NCI-H1436 treated with DMSO at 0.1 percent for 48 hours (cell line): ENCODE results near the gene HSFX2.
"Not testable (repeated sequence)": the region's sequence is repeated elsewhere in the genome, so short reads cannot be mapped to it uniquely, and the experiment has no call there.

Source experiments
- DNase-seq: peaks from one replicate; lab custom pipeline; 2025; lab: John Stamatoyannopoulos, UW

The HSFX2 gene

DNA sequence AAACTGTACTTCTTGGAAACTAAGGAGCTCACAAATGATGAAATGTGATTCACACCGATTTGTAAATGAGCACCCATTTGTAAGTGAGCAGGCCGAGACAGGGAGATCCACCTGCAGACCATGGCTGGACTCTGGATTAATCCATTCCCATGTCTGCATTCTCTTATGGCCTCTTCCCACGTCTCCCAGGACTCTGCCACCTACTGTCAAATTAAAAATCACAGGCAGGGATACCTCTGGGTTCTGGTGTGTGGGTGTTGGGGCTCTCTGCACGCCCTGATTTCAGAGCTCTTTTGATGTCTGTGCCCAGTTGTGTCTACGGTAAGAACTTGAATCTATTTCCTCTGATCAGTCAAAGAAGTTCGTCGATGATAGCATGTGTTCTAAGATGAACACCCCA lies 4.1 kb downstream of the HSFX2 start:
- not testable (repeated sequence) for DNase-seq

- not testable (repeated sequence) for DNase-seq
These were observed 7.8 kb downstream of the HSFX2 start, which contains the start of gene MAGEA9B for GRCh38 chrX:149587359-149587758. MAGEA9B (minus strand) TSS chrX:149587459; CDS start chrX:149583179, 4,280 bp downstream.

- not testable (repeated sequence) for DNase-seq
These were observed 9.5 kb downstream of the HSFX2 start for GRCh38 chrX:149585631-149586030.

DNA sequence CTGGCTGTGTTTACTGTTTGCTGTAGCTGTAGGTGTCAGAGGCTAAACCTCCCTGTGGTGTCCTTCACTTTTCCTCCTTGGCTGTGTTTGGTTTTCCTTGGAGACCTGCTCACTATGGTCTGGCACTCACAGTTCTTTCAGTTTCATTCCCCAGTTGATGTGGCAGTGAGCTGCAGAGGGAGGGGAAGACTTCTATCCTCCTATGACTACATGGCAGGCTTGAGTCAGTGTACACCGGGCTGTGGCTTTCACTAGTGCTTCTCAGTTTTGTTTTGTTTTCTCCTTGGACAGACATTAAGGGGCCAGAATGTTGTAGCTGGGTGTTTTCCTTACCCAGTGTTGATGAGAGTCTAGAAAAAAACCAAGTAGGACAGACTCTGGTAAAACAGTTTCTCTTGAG lies 21.7 kb downstream of the HSFX2 start:
- DNase-seq, result not testable (repeated sequence)

DNA sequence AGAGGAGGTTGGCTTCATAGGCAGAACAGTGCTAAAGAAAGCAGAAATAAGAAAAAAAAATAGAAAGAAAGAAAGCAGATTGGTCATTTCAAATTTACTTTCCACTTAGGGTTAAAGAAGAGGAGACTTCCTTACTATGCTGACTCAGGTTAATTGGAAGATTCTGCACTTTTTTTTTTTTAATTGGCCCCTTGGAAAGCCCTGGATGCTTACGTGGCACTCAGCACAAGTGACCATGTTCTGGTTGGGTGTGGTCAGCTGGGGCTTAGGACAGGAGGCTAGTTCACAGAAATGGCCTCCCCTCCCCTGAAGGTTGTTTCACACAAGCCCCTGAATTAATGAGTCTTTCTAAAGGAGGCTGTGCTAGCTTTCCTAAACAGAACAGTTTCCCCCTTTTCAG lies 22.4 kb downstream of the HSFX2 start:
- DNase-seq, result no peak

- DNase-seq, result no peak
These were observed 23.3 kb downstream of the HSFX2 start for GRCh38 chrX:149571770-149572169.

DNA sequence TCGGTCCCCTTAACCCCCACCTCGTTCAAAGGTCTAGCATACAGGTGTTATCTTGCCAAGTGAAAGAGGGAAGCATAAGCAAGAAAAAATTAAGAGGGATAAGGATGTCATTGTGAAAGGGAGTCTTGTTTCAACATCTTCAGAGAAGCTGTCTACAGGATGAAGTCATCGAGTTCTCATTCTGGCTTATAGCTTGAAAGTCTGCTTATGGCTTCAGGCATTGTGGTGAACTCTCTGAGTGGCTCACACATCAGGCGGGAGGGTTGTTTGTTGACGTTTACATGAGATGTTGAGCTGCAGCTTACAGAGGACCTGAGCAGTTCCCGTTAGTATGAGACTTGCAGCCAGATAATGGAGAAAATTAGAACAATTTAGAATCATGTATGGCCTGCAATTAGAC lies 24.4 kb downstream of the HSFX2 start:
- no peak for DNase-seq

- no peak for DNase-seq
These were observed 25.3 kb downstream of the HSFX2 start for GRCh38 chrX:149569770-149570169.

- DNase-seq, result no peak
These were observed 26.3 kb downstream of the HSFX2 start for GRCh38 chrX:149568701-149569296.

DNA sequence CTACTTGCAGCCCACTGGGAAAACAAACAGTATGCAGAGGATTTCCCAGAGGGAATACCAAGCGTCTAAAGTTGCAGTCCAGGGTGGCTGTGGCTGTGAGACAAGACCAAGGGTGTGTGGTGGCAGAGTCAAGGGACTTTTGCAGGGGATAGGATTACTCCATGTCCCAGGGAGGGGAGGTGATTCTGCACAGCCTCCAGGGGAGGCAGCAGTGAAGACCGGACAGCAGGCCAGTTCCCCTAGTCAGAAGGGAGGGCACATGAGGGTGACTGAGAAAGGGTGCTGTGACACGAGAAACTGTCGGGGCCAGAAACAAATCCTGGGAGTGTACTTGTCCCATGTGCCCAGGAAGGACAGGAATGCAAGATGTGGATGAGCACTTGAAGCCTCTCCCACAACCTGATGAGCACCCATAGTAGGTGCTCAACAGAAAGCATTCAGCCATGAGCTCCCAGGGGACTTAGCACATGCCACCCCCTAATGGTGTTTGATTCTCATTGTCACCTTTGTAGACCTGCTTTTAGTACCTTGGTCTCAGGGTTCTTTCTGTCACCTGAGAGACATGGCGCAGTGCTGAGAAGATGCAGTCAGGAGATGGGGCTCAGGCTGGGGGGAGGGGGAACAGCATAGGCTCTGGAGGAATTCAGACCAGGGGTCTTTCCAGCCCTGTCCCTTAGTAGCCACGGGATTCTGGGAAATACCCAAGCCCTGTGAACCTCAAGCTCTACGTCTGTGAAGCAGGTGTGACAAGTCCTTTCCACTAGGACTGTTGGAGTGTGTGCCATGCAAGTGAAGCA lies 27.3 kb downstream of the HSFX2 start:
- no peak for DNase-seq

DNA sequence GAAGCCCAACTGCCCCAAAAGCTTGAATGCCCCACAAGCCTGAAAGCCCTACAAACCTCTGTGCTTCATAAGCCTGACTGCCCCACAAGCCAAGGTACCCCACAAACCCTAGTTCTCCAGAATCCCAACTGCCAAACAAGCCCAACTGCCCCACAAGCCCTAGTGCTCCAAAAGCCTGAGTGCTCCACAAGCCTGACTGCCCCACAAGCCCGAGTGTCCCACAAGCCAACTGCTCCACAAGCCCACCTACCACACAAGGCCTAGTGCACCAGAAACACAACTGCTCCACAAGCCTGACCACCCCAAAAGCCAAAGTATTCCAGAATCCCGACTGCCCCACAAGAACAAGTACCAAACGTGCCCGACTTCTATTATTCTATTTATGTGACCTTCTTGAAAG lies 31.8 kb downstream of the HSFX2 start:
- DNase-seq, result no peak

DNA sequence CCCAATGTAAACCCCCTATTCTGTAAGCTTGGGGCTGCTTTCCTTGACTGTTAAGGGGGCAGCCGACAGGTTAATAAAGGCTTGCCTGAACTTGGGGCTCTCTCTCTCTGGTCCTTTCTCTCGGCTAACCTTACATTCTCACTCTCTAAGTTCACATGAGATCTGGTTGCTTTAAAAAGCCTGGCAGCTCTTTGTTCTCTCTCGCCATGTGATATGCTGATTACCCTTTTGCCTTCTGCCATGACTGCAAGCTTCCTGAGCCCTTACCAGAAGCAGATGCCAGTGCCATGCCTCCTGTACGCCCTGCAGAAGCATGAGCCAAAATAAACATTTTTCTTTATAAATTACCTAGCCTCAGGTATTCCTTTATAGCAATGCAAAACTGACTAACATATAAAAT lies 39.9 kb downstream of the HSFX2 start:
- not testable (repeated sequence) for DNase-seq

DNA sequence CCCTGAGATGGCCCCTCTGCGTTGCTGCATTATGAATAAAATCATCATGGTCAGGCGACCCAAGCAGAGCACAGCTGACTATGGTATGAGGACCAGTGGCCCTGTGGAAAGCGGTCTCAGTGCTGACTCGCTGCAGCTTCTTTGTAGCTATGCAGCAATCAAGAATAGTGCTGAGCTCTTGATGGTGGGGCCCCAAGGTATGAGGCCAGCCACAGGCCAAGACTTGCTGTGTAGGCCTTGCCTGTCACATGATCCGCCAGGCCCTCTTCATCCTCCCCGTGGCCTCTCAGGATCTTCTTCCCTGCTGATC lies 43.2 kb downstream of the HSFX2 start:
- DNase-seq, result not testable (repeated sequence)

- not testable (repeated sequence) for DNase-seq
These were observed 43.7 kb downstream of the HSFX2 start for GRCh38 chrX:149551245-149551938.

DNA sequence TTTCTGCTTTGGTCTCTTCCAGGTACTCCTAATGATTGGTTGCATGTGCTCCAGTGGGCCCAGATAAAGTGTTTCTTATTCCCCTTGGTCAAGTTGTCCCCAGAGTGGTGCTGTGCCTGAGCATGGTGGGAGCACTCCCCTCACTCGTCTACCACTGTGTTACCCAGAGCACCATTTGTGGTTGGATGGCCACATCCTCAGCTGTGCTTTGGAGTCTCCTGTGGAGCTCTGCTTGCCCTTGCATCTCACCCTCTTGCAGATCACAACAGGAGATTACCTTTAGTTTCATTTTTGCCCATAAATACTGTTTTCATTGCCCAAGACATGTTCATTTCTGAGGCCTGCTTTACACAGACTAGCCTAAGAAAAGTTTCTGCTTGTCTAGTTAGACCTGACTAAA lies 44.7 kb downstream of the HSFX2 start:
- not testable (repeated sequence) for DNase-seq

DNA sequence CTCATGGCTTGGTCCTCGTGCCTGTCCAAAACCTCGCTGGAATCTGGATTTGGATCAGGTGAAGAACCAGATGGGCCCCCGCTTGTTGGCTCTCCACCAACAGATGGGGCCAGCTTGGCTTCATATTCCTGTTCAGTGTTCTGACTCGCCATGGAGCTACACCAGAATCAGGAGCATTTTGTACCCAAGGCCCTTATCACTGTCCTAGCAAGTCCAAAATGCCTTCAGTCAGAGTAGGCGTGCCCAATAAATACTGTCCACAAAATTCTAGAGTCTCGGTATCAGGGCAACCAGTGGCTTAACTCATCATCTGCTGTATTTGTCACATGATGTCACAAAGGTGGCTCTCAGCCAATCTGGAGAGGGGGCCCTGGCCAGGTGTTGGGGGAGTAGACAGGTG lies 45.4 kb downstream of the HSFX2 start, which contains the start of gene HSFX3:
HSFX3 (minus strand) TSS at position 224 of the 400 bp plus-strand sequence; CDS start at position 152, 72 bp downstream.
- DNase-seq, result not testable (repeated sequence)

- DNase-seq, result not testable (repeated sequence)
These were observed 47.3 kb downstream of the HSFX2 start for GRCh38 chrX:149547782-149548181.

GRCh38 chrX:149546962-149547361 lies 48.2 kb downstream of the HSFX2 start:
- not testable (repeated sequence) for DNase-seq

GRCh38 chrX:149545545-149546543 lies 49.3 kb downstream of the HSFX2 start:
- not testable (repeated sequence) for DNase-seq
